ENCODE measurements around the gene RPS15A.
"Not testable (repeated sequence)": the region's sequence is repeated elsewhere in the genome, so short reads cannot be mapped to it uniquely, and the experiment has no call there.

DNA sequence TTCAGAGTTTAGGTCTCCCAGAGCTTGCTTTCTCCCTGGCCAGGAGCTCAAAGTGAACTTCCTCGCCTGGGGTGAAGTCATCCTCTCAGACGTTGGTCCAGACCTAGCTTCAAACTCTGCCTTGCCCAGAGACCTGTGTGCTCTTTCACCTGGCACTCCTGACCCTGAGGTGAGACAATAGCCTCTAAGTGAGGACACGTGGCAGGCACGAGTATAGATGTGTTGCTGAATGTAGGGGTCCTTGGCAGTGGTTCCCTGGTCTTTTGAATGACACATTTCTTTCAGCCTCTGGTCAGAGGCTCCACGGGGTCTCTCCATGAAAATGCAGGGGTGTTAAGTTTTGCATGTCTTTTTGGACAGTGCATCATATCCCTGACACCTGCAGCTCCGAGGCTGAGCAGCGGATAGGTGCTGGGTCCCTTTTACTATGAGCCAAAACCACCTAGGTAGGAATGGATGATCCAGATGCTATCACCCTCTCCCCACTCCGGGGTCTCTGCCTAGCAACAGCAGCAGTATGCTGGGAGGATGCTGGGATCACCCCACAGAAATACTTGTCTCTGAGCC, 9.6 kb downstream of the RPS15A start:
- TF ChIP-seq EP300, POLR2A (IDR thresholded peaks at IDR 0.05): not testable (repeated sequence)
- TF ChIP-seq, protein P1, sequence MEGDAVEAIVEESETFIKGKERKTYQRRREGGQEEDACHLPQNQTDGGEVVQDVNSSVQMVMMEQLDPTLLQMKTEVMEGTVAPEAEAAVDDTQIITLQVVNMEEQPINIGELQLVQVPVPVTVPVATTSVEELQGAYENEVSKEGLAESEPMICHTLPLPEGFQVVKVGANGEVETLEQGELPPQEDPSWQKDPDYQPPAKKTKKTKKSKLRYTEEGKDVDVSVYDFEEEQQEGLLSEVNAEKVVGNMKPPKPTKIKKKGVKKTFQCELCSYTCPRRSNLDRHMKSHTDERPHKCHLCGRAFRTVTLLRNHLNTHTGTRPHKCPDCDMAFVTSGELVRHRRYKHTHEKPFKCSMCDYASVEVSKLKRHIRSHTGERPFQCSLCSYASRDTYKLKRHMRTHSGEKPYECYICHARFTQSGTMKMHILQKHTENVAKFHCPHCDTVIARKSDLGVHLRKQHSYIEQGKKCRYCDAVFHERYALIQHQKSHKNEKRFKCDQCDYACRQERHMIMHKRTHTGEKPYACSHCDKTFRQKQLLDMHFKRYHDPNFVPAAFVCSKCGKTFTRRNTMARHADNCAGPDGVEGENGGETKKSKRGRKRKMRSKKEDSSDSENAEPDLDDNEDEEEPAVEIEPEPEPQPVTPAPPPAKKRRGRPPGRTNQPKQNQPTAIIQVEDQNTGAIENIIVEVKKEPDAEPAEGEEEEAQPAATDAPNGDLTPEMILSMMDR (IDR thresholded peaks at IDR 0.05) = not testable (repeated sequence)
